Renal pelvis (tissue), 4 donors: ENCODE data around the gene FAM43B. TPM values are rescaled to one million over a fixed set of nuclear protein-coding genes. Genes with fewer than 3 reads are reported as not detected.
A peak's percentile ranks its signal among the peaks of the same experiment; 100 is the strongest.

Experiments
- DNase-seq: peaks from one replicate; pipeline ENCODE4 v3.0.0-alpha.2; 2013
- polyA plus RNA-seq, 3 donors: library from polyadenylated mRNA; unstranded; fragments of 120-200 nt; gene quantifications; one replicate each; pipeline ENCODE4 v1.2.1, GENCODE V29; 2013; ENCODE audit not compliant: insufficient read length in 3 of 3

FAM43B gene
- polyA plus RNA-seq, 3 donors: 1.0 to 2.2 (median 1.6) TPM

GRCh38 chr1:20538760-20539551 lies 13.4 kb upstream of the FAM43B start:
- DNase-seq: no peak

- no peak for DNase-seq
Measured at GRCh38 chr1:20540281-20540680, 12.1 kb upstream of the FAM43B start.

- no peak for DNase-seq
Measured at GRCh38 chr1:20546637-20547036, 5.7 kb upstream of the FAM43B start.

- no peak for DNase-seq
Measured at GRCh38 chr1:20551161-20551560, 1.2 kb upstream of the FAM43B start.

GRCh38 chr1:20552728-20553445 lies 514 bp downstream of the FAM43B start:
- DNase-seq: no peak

- no peak for DNase-seq
Measured at GRCh38 chr1:20555025-20555757, 2.8 kb downstream of the FAM43B start.

GRCh38 chr1:20555758-20556120 lies 3.4 kb downstream of the FAM43B start:
- DNase-seq: no peak

- DNase-seq: no peak
Measured at GRCh38 chr1:20558191-20558590, 5.8 kb downstream of the FAM43B start.

GRCh38 chr1:20560966-20561365 lies 8.6 kb downstream of the FAM43B start:
- no peak for DNase-seq

GRCh38 chr1:20565234-20565633 lies 12.9 kb downstream of the FAM43B start:
- no peak for DNase-seq

GRCh38 chr1:20569523-20570098 lies 17.2 kb downstream of the FAM43B start:
- no peak for DNase-seq

- DNase-seq: no peak
Measured at GRCh38 chr1:20571427-20571826, 19.1 kb downstream of the FAM43B start.

- DNase-seq: no peak
Measured at GRCh38 chr1:20573987-20574386, 21.6 kb downstream of the FAM43B start.

- DNase-seq: peak; percentile 80
Measured at GRCh38 chr1:20574686-20575540, 22.5 kb downstream of the FAM43B start.

GRCh38 chr1:20575541-20576336 lies 23.4 kb downstream of the FAM43B start:
- no peak for DNase-seq

- DNase-seq: no peak
Measured at GRCh38 chr1:20578062-20578461, 25.7 kb downstream of the FAM43B start.

- DNase-seq: no peak
Measured at GRCh38 chr1:20578721-20579395, 26.5 kb downstream of the FAM43B start.

GRCh38 chr1:20584890-20585289 lies 32.5 kb downstream of the FAM43B start:
- DNase-seq: no peak

GRCh38 chr1:20586953-20587660 lies 34.7 kb downstream of the FAM43B start:
- no peak for DNase-seq
